ENCODE measurements around the gene NKX1-1.

DNA sequence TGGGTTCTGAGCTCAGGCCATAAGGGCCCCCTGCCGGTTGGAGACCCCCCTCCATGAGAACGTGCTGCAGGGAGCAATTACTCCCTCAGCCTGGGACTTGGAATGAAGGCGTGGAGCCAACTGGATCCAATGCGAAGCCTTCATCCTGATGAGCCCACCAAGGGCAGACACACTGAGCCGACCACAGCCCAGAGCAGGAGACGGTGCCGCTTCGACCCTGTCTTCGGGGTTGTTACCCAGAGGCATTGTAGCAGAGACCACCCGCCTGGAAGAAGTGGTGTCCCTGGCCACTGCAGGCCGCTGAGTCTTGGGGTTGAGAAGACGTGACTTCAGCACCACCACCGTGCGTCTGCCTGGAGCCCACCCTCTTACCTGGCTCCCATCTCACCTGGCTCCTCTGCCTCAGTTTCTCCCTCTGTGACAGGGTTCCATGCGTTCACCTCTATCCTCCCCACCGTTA is 7.0 kb upstream of the NKX1-1 start:
- TF ChIP-seq, protein P1, sequence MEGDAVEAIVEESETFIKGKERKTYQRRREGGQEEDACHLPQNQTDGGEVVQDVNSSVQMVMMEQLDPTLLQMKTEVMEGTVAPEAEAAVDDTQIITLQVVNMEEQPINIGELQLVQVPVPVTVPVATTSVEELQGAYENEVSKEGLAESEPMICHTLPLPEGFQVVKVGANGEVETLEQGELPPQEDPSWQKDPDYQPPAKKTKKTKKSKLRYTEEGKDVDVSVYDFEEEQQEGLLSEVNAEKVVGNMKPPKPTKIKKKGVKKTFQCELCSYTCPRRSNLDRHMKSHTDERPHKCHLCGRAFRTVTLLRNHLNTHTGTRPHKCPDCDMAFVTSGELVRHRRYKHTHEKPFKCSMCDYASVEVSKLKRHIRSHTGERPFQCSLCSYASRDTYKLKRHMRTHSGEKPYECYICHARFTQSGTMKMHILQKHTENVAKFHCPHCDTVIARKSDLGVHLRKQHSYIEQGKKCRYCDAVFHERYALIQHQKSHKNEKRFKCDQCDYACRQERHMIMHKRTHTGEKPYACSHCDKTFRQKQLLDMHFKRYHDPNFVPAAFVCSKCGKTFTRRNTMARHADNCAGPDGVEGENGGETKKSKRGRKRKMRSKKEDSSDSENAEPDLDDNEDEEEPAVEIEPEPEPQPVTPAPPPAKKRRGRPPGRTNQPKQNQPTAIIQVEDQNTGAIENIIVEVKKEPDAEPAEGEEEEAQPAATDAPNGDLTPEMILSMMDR (IDR thresholded peaks at IDR 0.05) = no peak
- TF ChIP-seq POLR2A (IDR thresholded peaks at IDR 0.05) = no peak
